ENCODE results near the gene BPIFB1.

The BPIFB1 gene

GRCh38 chr20:33282991-33283555, at the start of gene BPIFB1:
TSS of gene BPIFB1 (plus strand) at chr20:33283214. CDS start at chr20:33286074, 2,860 bp downstream.
- TF ChIP-seq CTCF (conservative IDR thresholded peaks at IDR 0.05): no peak
- H3K27ac ChIP-seq: no peak within 1 kb of the TSS

DNA sequence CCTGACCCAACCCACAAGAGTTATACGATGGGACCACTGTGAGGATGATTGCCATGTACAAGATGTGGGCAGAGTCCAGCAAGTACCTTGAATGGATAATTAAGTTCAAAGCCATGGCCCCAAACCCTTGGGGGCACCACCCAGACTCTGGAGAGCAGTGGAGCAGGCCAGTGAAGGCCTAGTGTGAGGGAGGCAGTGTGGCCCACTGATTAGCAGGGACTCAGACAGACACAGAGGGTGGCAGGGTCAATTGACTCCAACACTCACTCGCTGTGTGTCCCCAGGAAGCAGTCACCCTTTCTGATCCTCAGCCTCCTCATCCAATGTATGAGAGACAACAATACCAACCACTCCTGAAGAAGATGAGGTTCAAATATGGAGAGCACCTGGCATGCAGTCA, 49.0 kb upstream of the BPIFB1 start:
- H3K27ac ChIP-seq: no peak overlapping the region
- TF ChIP-seq CTCF (conservative IDR thresholded peaks at IDR 0.05): no peak

- TF ChIP-seq CTCF (conservative IDR thresholded peaks at IDR 0.05): no peak
Measured at GRCh38 chr20:33235696-33236095, 47.3 kb upstream of the BPIFB1 start, which contains the start of gene BPIFA1. TSS of gene BPIFA1 (plus strand) at chr20:33235996. CDS start at chr20:33237712, 1,716 bp downstream.

GRCh38 chr20:33236351-33236750, 46.7 kb upstream of the BPIFB1 start:
- H3K27ac ChIP-seq: no peak overlapping the region
- no peak for TF ChIP-seq CTCF (conservative IDR thresholded peaks at IDR 0.05)

More at GRCh38 chr20:33235696-33236095, 47.3 kb upstream of the BPIFB1 start, which contains the start of gene BPIFA1:
- H3K27ac ChIP-seq: no peak within 1 kb of the TSS

- H3K27ac ChIP-seq: no peak overlapping the region
- TF ChIP-seq CTCF (conservative IDR thresholded peaks at IDR 0.05): no peak
Measured at GRCh38 chr20:33237989-33238388, 45.0 kb upstream of the BPIFB1 start.

DNA sequence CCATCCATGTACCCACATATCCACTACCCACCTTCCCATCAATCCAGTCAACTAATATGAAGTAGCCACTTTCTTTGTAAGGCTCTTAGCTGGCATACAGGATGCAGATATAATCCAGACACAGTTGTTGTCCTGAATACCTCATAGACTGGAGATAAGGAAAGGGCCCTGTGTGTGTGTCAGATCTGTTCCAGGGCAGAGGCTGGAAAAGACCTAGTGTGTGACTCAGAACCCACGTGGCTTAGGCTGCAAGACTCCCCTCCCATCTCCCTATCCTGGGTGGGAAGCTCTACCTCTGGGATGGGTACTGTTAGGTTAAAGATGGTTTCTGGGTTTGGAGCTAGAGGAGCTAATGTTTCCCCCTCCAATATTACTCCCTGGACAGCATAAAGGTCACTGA, 43.6 kb upstream of the BPIFB1 start:
- TF ChIP-seq CTCF (conservative IDR thresholded peaks at IDR 0.05): no peak
- no peak overlapping the region for H3K27ac ChIP-seq

- no peak overlapping the region for H3K27ac ChIP-seq
- no peak for TF ChIP-seq CTCF (conservative IDR thresholded peaks at IDR 0.05)
Measured at GRCh38 chr20:33239979-33240736, 42.9 kb upstream of the BPIFB1 start.

All from VCaP (cell line).